Mesothelial cell of epicardium (in vitro differentiated cells): Measurements from ENCODE around the gene ELFN1. TPM values are rescaled to one million over a fixed set of nuclear protein-coding genes. Genes with fewer than 3 reads are reported as not detected.
A peak's percentile ranks its signal among the peaks of the same experiment; 100 is the strongest.

Experiments used
- DNase-seq, 2 experiments: peaks; one replicate each; pipeline ENCODE4 v3.0.0; 2021; ENCODE audit warnings: low spot score in 2 of 2; ENCODE audit not compliant: unreplicated experiment in 2 of 2
- H3K27ac Mint-ChIP-seq: 2 replicates; pipeline ENCODE4 v1.8.0; 2021; ENCODE audit warnings: mixed read lengths
- H3K27me3 Mint-ChIP-seq: 2 replicates; pipeline ENCODE4 v1.8.0; 2021; ENCODE audit warnings: low read depth, mixed read lengths
- H3K36me3 Mint-ChIP-seq: 2 replicates; pipeline ENCODE4 v1.8.0; 2021; ENCODE audit warnings: mixed read lengths
- H3K4me1 Mint-ChIP-seq: 2 replicates; pipeline ENCODE4 v1.8.0; 2021; ENCODE audit warnings: mixed read lengths
- H3K4me3 Mint-ChIP-seq: 2 replicates; pipeline ENCODE4 v1.8.0; 2021; ENCODE audit warnings: mild to moderate bottlenecking, moderate library complexity, mixed read lengths
- H3K9me3 Mint-ChIP-seq: 2 replicates; pipeline ENCODE4 v1.8.0; 2021; ENCODE audit warnings: mixed read lengths
- total RNA-seq: library from RNA; stranded (reverse); gene quantifications from 3 replicates; pipeline ENCODE4 v1.2.1, GENCODE V29; 2021
- TF ChIP-seq, protein P1 (sequence below): fragments of 200-600 bp; sonication (generic); IDR thresholded peaks from one replicate; pipeline ENCODE4 v1.5.0; 2021; ENCODE audit warnings: antibody characterized with exemption; ENCODE audit not compliant: unreplicated experiment

Gene ELFN1
- total RNA-seq, 1 donor from 2014 or later, result 13.5 TPM

DNA sequence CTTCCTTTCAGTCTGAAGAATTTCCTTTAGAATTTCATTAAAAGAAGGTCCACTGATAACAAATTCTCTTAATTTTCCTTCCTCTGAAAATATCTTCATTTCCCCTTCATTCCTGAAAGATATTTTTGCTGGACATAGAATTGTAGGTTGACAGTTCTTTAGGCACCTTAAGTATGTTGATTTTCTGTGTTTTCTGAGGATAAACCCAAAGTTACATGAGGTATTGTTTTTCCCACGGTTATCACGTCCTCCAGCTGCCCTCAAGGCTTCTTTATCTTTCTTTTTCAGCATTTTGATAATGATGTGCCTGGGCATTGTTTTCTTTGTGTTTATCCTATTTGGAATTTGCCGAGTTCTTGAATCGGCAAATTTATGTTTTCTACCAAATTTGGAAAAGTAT lies 105.3 kb downstream of the ELFN1 start:
- TF ChIP-seq, protein P1, sequence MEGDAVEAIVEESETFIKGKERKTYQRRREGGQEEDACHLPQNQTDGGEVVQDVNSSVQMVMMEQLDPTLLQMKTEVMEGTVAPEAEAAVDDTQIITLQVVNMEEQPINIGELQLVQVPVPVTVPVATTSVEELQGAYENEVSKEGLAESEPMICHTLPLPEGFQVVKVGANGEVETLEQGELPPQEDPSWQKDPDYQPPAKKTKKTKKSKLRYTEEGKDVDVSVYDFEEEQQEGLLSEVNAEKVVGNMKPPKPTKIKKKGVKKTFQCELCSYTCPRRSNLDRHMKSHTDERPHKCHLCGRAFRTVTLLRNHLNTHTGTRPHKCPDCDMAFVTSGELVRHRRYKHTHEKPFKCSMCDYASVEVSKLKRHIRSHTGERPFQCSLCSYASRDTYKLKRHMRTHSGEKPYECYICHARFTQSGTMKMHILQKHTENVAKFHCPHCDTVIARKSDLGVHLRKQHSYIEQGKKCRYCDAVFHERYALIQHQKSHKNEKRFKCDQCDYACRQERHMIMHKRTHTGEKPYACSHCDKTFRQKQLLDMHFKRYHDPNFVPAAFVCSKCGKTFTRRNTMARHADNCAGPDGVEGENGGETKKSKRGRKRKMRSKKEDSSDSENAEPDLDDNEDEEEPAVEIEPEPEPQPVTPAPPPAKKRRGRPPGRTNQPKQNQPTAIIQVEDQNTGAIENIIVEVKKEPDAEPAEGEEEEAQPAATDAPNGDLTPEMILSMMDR, result no peak
- Mint-ChIP-seq H3K9me3 (peaks cover 33% of the 10 kb centered on the region), H3K27me3 (peaks cover 9% of the 10 kb centered on the region), H3K36me3 (no peaks in the 10 kb centered on the region), H3K4me1 (no peaks in the 10 kb centered on the region), H3K4me3 (no peak overlapping the region), H3K27ac (no peak overlapping the region)
- no peak for DNase-seq

DNA sequence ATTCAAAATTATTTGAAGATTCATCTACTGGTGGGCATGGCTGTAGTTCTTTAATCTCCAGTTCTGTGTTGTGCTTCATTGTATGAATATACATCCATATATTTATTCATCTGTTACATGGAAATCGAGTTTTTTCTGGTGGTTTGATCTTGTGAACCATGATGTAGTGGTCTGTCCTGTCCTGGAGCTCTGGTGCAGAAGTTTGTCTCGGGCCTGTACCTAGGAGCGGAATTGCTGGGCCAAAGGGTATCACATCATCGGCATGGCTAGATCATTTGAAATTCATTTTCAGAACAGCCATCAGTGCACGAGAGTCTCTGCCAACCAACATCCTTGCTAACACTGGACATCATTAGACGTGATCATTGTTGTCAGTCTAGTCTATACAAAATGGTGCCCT lies 107.0 kb downstream of the ELFN1 start:
- Mint-ChIP-seq H3K27ac (no peak overlapping the region), H3K9me3 (peaks cover 33% of the 10 kb centered on the region), H3K36me3 (no peaks in the 10 kb centered on the region), H3K4me3 (no peak overlapping the region), H3K27me3 (peaks cover 9% of the 10 kb centered on the region), H3K4me1 (no peaks in the 10 kb centered on the region)
- no peak for DNase-seq
- TF ChIP-seq, protein P1, result no peak

DNA sequence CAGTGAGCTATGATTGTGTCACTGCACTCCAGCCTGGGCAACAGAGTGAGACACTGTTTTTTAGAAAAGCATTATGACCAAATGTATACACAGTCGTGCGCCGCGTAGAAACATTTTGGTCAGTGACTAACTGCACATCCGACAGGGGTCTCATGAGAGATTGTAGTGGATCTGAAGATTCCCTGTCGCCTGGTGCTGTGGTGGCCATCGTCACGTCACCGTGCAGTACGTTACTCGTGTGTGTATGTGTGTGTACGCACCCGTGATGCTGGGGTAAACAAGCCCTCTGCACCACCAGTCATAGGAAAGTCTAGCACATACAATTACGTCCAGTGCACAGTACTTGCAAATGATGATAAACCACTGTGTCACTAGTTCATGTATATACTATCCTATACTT lies 109.4 kb downstream of the ELFN1 start:
- Mint-ChIP-seq H3K9me3 (peaks cover 23% of the 10 kb centered on the region), H3K36me3 (no peaks in the 10 kb centered on the region), H3K27me3 (peaks cover 9% of the 10 kb centered on the region), H3K27ac (no peak overlapping the region), H3K4me3 (no peak overlapping the region), H3K4me1 (peaks cover 4% of the 10 kb centered on the region)
- no peak for DNase-seq
- TF ChIP-seq, protein P1, result no peak

DNA sequence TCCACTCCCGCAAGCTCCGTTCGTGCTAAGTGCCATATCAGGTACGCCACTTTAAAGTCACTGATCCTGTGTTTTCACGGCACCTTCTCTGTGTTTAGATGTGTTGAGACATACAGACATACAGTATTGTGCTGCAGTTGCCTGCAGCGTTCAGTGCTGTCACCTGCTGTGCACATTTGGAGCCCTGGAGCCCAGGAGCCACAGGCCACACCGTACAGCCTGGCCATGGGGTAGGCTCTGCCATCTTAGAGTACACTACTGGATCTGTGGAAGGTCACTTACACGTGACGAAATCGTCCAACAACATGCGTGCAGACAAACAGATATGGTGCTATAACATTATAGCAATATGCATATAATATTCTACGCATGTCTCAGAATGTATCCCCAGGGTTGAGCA lies 111.3 kb downstream of the ELFN1 start:
- Mint-ChIP-seq H3K36me3 (no peaks in the 10 kb centered on the region), H3K27me3 (peaks cover 9% of the 10 kb centered on the region), H3K27ac (no peak overlapping the region), H3K9me3 (peaks cover 24% of the 10 kb centered on the region), H3K4me1 (peaks cover 4% of the 10 kb centered on the region), H3K4me3 (no peak overlapping the region)
- TF ChIP-seq, protein P1, result no peak
- peak in 1 of 2 experiments; percentile 10 for DNase-seq

DNA sequence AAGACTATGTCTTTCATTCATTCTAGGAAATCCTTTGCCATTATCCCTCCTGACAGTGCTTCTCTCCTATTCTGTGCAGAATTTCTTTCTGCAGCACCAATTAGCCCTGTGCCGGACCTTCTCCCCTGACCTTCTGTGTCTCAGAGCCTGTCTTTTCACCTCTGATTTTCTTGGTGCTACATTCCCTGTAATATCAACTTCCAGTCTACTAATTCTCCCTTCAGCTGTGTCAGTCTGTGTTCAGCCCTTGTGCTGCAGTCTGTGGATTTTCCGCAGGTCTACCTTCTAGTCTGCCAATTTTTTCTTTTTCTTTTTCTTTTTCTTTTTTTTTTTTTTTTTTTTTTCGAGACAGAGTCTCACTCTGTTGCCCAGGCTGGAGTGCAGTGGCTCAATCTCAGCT lies 115.8 kb downstream of the ELFN1 start:
- no peak for DNase-seq
- Mint-ChIP-seq H3K27ac (no peak overlapping the region), H3K27me3 (peaks cover 1% of the 10 kb centered on the region), H3K4me1 (peaks cover 4% of the 10 kb centered on the region), H3K9me3 (peaks cover 14% of the 10 kb centered on the region), H3K36me3 (no peaks in the 10 kb centered on the region), H3K4me3 (no peak overlapping the region)
- TF ChIP-seq, protein P1, result no peak

DNA sequence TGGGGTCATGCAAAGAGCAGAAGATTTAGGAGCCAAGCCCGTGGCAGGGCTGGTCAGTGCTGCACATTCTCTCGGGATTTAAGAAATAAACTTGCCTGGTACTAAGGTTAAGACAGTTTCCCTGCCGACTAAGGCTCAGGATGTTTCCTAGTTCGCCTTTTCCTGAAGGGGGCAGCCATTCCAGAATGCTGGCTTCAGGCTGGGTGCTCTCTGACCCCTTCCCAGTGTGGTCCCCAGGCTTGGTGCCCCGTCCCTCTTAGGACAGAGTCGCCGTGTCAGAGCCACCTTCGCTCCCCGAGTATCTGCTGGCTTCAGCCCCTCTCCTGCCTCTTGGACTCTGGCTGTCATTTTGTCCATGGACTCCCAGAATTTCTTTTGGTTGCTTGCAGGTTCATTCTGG lies 117.2 kb downstream of the ELFN1 start:
- Mint-ChIP-seq H3K4me3 (no peak overlapping the region), H3K4me1 (peaks cover 4% of the 10 kb centered on the region), H3K27me3 (peaks cover 1% of the 10 kb centered on the region), H3K9me3 (peaks cover 14% of the 10 kb centered on the region), H3K27ac (no peak overlapping the region), H3K36me3 (peaks cover 2% of the 10 kb centered on the region)
- TF ChIP-seq, protein P1, result no peak
- peak in 1 of 2 experiments; percentile 24 for DNase-seq
